Activated naive CD4-positive, alpha-beta T cell treated with anti-CD3 and anti-CD28 coated beads, Interleukin-2, amount 50 U/mL, for 16 hours (primary cell): ENCODE measurements around the gene TAGLN3.

ENCODE experiments used
- DNase-seq: peaks from one replicate; pipeline ENCODE4 v3.0.0-alpha.2; 2020

TAGLN3 gene

GRCh38 chr3:112056451-112056929 lies 57.8 kb downstream of the TAGLN3 start:
- peak; percentile 33 for DNase-seq

- DNase-seq: no peak
Measured at GRCh38 chr3:112059497-112059896, 60.8 kb downstream of the TAGLN3 start.

GRCh38 chr3:112061152-112061551 lies 62.4 kb downstream of the TAGLN3 start:
- DNase-seq: no peak
